GM21619 (cell line): ENCODE results near the gene NIM1K.
"Not testable (repeated sequence)": the region's sequence is repeated elsewhere in the genome, so short reads cannot be mapped to it uniquely, and the experiment has no call there.

Experiments used
- ATAC-seq: cut with Tn5 transposase; IDR thresholded peaks from one replicate; pipeline ENCODE4 v1.9.1; 2021; ENCODE audit not compliant: unreplicated experiment

The NIM1K gene

GRCh38 chr5:43275391-43275790 is 83.4 kb downstream of the NIM1K start:
- ATAC-seq, result no peak

DNA sequence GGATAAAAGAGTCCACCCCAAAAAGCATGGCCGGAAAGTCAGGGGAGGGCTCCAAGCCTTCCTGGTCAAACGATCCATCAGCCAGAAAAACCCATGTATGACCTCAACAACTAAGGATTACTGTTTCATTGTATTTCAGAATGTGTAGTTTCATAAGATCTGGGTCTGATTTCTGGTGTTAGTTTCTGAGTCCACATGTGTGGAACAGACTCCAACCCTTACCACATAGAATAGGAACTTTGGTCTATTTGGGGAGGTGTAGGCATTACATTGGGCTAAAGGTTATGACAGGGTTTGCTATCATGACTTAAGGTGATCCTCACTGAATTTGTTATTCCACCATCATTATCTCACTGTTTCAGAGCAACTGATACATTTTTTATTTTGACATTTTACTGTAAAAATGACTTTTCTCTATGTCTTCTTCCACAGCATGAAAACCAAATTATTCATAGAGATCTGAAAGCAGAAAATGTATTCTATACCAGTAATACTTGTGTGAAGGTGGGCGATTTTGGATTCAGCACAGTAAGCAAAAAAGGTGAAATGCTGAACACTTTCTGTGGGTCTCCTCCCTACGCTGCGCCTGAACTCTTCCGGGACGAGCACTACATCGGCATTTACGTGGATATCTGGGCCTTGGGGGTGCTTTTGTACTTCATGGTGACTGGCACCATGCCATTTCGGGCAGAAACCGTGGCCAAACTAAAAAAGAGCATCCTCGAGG is 87.7 kb downstream of the NIM1K start:
- no peak for ATAC-seq

GRCh38 chr5:43281840-43282658 is 90.0 kb downstream of the NIM1K start:
- no peak for ATAC-seq

DNA sequence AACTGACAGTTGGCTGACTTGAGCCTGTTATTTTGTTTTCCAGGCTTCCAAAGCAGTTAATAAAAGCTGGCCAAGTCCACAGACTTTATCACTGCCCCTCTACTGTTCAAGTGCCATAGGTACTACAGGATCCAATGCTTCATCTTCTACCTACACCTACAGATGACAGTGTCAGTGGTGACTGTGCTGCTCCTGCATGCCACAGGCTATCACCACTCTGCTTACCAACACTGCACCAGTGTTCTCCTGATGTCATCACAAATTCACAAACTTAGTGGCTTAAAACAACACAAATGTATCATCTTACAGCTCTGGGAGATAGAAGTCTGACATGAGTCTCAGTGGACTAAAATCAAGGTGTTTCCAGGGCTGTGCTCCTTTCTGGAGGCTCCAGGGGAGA is 94.6 kb downstream of the NIM1K start:
- ATAC-seq, result no peak

DNA sequence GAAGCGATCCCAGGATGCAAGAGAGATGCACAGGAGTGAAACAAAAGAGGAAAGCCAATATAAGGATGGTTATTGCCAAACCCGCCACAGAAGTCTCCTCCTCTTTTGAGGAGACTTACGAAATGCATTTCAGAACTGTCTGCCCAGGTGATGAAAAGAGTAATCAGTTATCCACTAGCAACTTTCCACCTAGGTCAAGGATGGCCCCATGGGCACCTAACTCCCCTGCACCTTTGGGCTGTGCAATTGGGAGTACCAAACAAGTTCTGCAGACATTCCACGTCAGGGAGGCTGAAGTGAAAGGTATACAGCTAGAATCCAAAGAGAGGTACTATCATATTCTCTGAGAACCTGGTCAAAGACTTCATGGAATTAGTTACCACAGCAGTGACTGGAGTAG is 95.5 kb downstream of the NIM1K start:
- ATAC-seq, result no peak

DNA sequence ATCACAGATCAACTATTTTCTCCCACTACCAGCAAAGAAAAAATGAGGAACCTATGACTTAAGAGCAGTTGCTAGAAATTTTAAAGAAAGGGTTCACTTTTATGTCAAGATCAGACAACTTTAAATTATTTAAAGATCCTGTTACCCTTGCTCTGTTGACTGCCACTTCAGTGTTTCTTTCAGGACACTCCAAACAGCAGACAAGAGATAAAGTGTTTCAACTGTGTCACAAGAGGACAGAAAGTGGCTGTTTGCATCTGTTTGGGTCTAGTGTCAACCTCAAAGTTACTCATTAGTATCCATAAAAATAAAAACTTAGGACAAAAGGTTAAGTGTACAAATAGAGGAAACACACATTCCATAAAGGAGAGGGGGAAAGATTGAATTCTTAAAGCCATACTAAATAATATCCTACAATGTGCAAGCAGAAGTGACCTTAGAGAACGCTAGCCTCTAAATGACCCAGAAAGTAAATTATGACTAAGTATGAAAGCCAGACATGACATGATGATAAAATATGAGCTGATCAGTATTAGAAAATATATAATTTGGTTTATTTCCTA is 96.3 kb downstream of the NIM1K start:
- ATAC-seq, result no peak

GRCh38 chr5:43290726-43291125 is 98.7 kb downstream of the NIM1K start:
- ATAC-seq, result no peak

DNA sequence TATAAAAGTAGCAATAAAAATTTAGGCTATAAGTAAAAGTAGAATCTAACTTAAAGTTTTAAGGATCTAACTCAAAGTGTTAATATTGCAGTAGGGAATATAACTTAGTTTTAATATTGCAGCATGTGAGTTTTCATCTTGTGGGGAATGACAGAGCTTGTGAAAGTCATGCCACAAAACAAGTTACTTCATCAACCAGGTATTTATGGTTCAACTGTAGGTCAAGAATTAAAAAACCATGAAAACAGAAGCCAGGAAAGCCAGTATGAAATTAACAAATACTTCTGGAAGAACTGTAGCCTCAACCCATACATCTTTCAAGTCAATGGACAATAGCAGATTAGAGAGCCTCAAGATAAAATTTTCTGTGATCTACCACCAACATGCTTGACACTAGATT is 102.2 kb downstream of the NIM1K start:
- ATAC-seq, result no peak

DNA sequence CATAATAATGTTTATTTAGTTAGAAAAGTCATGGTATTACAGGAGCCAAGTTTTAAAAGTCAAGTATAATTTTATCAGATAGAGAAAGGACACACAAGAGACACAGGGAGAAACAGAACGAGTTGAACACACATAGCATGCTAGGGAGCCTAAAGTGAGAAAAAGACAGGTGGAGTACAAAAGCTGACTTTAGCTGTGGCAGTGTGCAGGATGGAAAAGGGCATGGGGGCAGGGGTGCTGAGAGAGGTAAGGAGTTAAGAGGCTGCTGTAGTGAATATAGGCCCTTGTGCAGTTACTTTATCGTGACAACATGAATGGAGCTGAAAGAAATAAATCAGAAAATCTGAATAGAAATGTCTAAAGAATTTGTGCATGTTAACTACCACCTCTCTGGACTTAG is 103.2 kb downstream of the NIM1K start:
- no peak for ATAC-seq

GRCh38 chr5:43296835-43297234 is 104.8 kb downstream of the NIM1K start:
- no peak for ATAC-seq

DNA sequence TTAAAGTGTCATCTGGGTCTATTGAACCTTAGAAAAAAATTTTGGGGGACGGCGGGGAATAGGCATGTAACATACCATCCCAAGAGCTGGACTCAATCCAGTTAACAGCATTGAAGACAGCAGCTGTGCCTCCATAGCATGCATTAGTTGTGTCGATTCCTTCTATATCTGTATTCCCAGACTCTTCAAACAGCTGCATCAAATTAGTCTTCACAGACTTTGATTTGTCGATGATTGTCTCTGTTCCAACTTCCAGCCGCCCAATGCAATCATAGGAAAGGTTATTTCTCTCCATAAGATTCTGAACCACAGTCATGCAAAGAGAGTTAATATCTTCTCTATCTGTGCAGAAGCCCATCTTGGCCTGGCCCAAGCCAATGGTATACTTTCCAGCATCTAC is 106.4 kb downstream of the NIM1K start:
- no peak for ATAC-seq

DNA sequence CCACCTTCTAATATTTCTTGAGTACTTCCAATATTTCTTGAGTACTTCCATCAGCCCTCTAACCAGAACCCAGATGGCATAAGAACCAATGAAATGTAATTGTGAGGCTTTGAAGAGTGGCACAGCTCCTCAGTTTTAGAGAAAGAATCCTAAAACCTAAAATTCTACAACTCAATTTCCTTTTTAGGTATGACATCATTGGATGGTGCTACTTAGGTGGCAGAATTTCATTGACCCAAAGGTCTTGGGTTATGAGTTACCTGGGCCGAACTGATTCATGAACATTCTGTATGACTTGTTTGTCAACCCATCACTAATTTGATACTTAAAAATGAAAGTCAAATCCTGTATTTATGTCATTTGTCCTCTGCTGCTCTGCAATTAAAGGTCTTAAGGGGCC is 108.1 kb downstream of the NIM1K start:
- ATAC-seq, result no peak

DNA sequence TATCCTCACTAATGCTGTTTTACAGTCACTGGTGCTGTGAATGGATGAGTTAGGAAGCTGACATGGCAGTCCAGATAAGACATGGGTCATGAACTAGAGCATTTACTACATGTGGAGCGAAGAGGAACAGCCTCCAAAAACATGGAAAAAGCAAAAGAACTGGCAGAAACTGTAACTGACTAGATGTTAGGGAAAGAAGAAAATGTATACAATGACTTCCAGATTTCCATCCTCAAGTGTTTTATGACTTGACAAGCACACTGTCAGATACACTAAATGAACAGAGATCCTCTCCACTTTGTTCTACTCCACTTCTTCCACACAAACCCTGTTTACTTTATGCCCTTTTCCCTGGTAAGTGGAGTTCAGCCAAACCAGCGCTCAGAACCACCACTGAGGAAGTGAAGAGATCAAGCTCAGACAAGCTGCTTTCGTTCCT is 109.6 kb downstream of the NIM1K start:
- ATAC-seq, result no peak

DNA sequence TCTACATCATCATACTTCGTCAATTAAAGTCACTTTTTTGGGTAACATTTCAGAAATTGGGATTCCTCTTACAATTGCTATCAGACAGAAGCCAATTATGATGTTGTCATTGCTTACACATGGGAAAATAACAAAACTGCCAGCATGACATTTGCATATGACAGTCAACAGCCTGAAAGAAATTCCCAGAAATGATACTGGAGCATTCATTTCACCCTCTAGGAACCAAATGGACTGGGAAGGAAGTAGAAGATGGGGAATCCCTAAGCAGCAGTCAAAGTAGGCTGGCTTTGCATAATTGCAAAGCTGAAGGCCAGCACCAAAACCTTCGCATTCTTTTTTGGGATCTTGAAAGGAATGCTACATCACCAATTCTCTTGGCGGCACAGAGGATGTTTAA is 110.5 kb downstream of the NIM1K start:
- ATAC-seq, result no peak

GRCh38 chr5:43303242-43303641 is 111.2 kb downstream of the NIM1K start:
- no peak for ATAC-seq

DNA sequence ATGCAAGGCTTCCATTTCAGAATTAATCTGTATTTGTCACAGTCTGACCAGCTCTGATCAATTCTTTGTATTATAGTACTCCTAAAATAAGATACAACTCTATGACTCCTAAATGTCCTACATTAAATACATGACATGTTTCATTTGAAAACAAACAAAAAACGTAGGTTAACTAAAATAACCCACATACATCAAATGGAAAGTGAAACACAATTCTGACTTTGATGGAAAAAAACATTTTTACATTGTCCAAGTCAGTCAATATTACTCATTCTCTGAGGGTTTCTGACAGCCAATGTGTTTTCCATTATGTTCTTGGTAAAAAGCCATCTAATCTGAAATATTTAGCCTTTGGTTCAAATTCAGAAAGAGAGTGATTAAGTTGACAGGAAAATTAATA is 112.5 kb downstream of the NIM1K start:
- ATAC-seq, result no peak

DNA sequence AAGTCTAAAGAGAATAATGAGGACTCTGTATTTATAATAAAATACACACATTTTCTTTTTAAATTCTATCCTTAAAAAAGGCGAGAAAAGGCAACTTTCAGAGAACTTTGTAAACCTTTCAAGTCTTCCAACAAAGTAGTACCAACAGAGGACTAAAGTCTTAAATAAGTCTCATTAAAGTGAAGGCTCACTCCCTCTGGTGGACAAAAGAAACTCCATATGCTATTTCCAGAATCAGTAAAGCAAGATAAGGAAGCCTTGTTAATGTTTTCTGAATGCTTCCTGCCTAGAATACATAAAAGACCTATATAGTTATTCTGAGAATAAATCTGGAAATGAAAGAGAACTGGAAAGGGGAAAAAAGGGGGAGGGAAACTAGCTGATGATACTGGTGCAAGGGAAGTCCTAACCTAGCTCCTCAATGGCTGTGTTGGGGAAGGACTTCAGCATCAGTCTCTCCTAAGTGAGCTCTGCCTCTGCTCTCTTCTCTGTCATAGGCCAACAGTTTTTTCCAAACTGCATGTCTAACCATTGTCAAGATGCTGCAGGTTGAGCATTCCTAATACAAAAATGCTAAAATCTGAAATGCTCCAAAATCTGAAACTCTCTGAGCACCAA is 114.0 kb downstream of the NIM1K start:
- ATAC-seq, result no peak

GRCh38 chr5:43306954-43307353 is 114.9 kb downstream of the NIM1K start:
- ATAC-seq, result not testable (repeated sequence)

DNA sequence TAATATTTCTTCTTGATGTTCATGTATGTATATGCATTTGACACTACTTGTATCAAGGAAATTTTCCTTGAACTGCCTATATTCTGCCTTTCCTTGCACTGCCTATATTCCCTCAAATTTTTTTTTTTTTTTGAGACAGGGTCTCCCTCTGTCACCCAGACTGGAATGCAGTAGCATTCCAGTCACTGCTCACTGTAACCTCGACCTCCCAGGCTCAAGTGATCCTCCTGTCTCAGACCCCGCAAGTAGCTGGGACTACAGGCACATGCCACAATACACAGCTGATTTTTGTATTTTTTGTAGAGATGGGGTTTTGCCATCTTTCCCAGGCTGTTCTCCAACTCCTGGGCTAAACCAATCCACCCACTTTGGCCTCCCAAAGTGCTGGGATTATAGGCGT is 117.1 kb downstream of the NIM1K start:
- ATAC-seq, result no peak

DNA sequence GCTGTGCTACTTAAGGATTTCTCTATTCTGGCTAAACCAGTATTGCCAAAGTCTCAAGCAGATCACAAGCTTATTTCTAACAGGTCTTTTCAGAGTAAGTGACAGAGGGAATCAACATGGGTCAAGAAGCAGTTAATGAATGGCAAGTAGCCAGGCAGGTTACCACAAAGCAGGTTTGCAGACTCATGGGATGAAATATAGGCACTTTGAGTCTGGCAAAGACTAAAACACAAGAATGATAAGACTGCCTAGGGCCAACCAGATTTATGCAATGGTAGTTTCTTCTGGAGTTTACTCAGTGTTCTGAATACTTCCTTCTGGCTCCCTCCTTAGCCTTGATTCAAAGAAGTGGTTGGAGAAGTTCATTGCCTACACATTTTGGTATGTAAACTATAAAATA is 117.6 kb downstream of the NIM1K start:
- no peak for ATAC-seq

- no peak for ATAC-seq
Observed at GRCh38 chr5:43312076-43312661, 120.1 kb downstream of the NIM1K start.
